ENCODE data around the gene KCNJ14. TPM values are rescaled to one million over a fixed set of nuclear protein-coding genes. Genes with fewer than 3 reads are reported as not detected.
"Not testable (repeated sequence)": the region's sequence is repeated elsewhere in the genome, so short reads cannot be mapped to it uniquely, and the experiment has no call there.

The KCNJ14 gene
- total RNA-seq, 1 experiment from 2014 or later = 3.6 TPM

- no peaks in the 10 kb centered on the region for H3K36me3 ChIP-seq (ENCODE audit: control insufficient read depth, insufficient read depth, low read length)
- intact Hi-C loops (cut with micrococcal nuclease; ENCODE audit: unreplicated experiment) = no loop called here
- Mint-ChIP-seq H3K4me1 (ENCODE audit: low read depth, unreplicated experiment) (peaks cover 32% of the 10 kb centered on the region), H3K27ac (ENCODE audit: unreplicated experiment) (peak overlapping the region; percentile 12), H3K9me3 (ENCODE audit: unreplicated experiment) (no peaks in the 10 kb centered on the region), H3K36me3 (ENCODE audit: insufficient read depth, unreplicated experiment) (peaks cover 56% of the 10 kb centered on the region), H3K27me3 (ENCODE audit: insufficient read depth, unreplicated experiment) (no peaks in the 10 kb centered on the region), H3K4me3 (ENCODE audit: unreplicated experiment) (no peak overlapping the region)
- no peak overlapping the region for H3K4me3 ChIP-seq (ENCODE audit: low read depth, low read length)
- no peaks in the 10 kb centered on the region for H3K27me3 ChIP-seq (replicated peaks; ENCODE audit: control insufficient read depth, insufficient read depth, low read length)
- peaks cover 16% of the 10 kb centered on the region for H3K4me1 ChIP-seq
- ChIA-PET CTCF (interaction anchor here (0.9 to 4.1 kb wide), 3 partner anchors 18 to 121 kb away, joined by 3 to 73 read pairs (median 4); no protein-coding TSS in a partner anchor), POLR2A (interaction anchor here (0.6 to 1.1 kb wide), 2 partner anchors 14 to 18 kb away, joined by 4 to 6 read pairs; no protein-coding TSS in a partner anchor)
- H3K9me3 ChIP-seq = no peaks in the 10 kb centered on the region
- no TSS peak for BruUV-seq (replicated peaks)
- no peak for TF ChIP-seq CTCF (IDR thresholded peaks at IDR 0.05; ENCODE audit: insufficient read depth in 1 of 2, low read depth in 1 of 2, low read length in 1 of 2, severe bottlenecking in 1 of 2, unreplicated experiment in 1 of 2)
- no peak for DNase-seq
Observed at GRCh38 chr19:48487948-48488347, 32.6 kb downstream of the KCNJ14 start.

GRCh38 chr19:48488478-48488877, 33.1 kb downstream of the KCNJ14 start:
- DNase-seq; BruUV-seq (replicated peaks); H3K4me3 ChIP-seq (ENCODE audit: low read depth, low read length); H3K36me3 ChIP-seq (ENCODE audit: control insufficient read depth, insufficient read depth, low read length); H3K27me3 Mint-ChIP-seq (ENCODE audit: insufficient read depth, unreplicated experiment); intact Hi-C loops (cut with micrococcal nuclease; ENCODE audit: unreplicated experiment); H3K4me3 Mint-ChIP-seq (ENCODE audit: unreplicated experiment); H3K27me3 ChIP-seq (replicated peaks; ENCODE audit: control insufficient read depth, insufficient read depth, low read length); H3K9me3 Mint-ChIP-seq (ENCODE audit: unreplicated experiment); H3K9me3 ChIP-seq: not testable (repeated sequence)
- Mint-ChIP-seq H3K27ac (ENCODE audit: unreplicated experiment) (peak overlapping the region; percentile 12), H3K4me1 (ENCODE audit: low read depth, unreplicated experiment) (peaks cover 32% of the 10 kb centered on the region), H3K36me3 (ENCODE audit: insufficient read depth, unreplicated experiment) (peaks cover 58% of the 10 kb centered on the region)
- peaks cover 16% of the 10 kb centered on the region for H3K4me1 ChIP-seq
- POLR2A ChIA-PET = interaction anchor here (1.1 kb wide), 1 partner anchor 14 kb away, joined by 6 read pairs; no protein-coding TSS in a partner anchor
- CTCF ChIA-PET = interaction anchor here (1.5 to 4.1 kb wide), 2 partner anchors 97 to 120 kb away, joined by 4 to 73 read pairs; no protein-coding TSS in a partner anchor

- no TSS peak for BruUV-seq (replicated peaks)
- Mint-ChIP-seq H3K4me3 (ENCODE audit: unreplicated experiment) (no peak overlapping the region), H3K4me1 (ENCODE audit: low read depth, unreplicated experiment) (peaks cover 36% of the 10 kb centered on the region), H3K36me3 (ENCODE audit: insufficient read depth, unreplicated experiment) (peaks cover 56% of the 10 kb centered on the region), H3K27ac (ENCODE audit: unreplicated experiment) (peak overlapping the region; percentile 24), H3K9me3 (ENCODE audit: unreplicated experiment) (no peaks in the 10 kb centered on the region), H3K27me3 (ENCODE audit: insufficient read depth, unreplicated experiment) (no peaks in the 10 kb centered on the region)
- Histone ChIP-seq H3K4me1 (peaks cover 21% of the 10 kb centered on the region), H3K4me3 (ENCODE audit: low read depth, low read length) (no peak overlapping the region), H3K36me3 (ENCODE audit: control insufficient read depth, insufficient read depth, low read length) (no peaks in the 10 kb centered on the region), H3K27me3 (replicated peaks; ENCODE audit: control insufficient read depth, insufficient read depth, low read length) (no peaks in the 10 kb centered on the region), H3K9me3 (no peaks in the 10 kb centered on the region)
- CTCF ChIA-PET = interaction anchor here (0.5 to 4.1 kb wide), 14 partner anchors 11 to 286 kb away, joined by 3 to 73 read pairs (median 5); partner anchors contain the start of gene GRWD1
- peak; percentile 97 to 98 for TF ChIP-seq CTCF (IDR thresholded peaks at IDR 0.05; ENCODE audit: insufficient read depth in 1 of 2, low read depth in 1 of 2, low read length in 1 of 2, severe bottlenecking in 1 of 2, unreplicated experiment in 1 of 2)
- peak; percentile 79 to 91 for DNase-seq
- POLR2A ChIA-PET = interaction anchor here (1.6 kb wide), 1 partner anchor 95 kb away, joined by 8 read pairs; no protein-coding TSS in a partner anchor
- intact Hi-C loops (cut with micrococcal nuclease; ENCODE audit: unreplicated experiment) = loop anchor here (1.0 kb wide), 1 partner anchor 95 kb away; no protein-coding TSS in a partner anchor
Observed at GRCh38 chr19:48489608-48490216, 34.3 kb downstream of the KCNJ14 start.
